Hepatocyte (in vitro differentiated cells): ENCODE measurements around the gene GINS2.

Experiments used
- EZH2 ChIP-seq: fragments of 200-600 bp; sonication (generic); IDR thresholded peaks from 2 replicates; pipeline ENCODE4 v1.6.1; 2016; ENCODE audit warnings: antibody characterized with exemption, mild to moderate bottlenecking, borderline replicate concordance
- EZH2phosphoT487 ChIP-seq: fragments of 200-600 bp; sonication (generic); IDR thresholded peaks from one replicate; pipeline ENCODE4 v1.6.1; 2018; ENCODE audit warnings: antibody characterized with exemption, mild to moderate bottlenecking, low read depth, moderate library complexity; ENCODE audit not compliant: unreplicated experiment, severe bottlenecking
- TF ChIP-seq, protein P1 (sequence below): fragments of 200-600 bp; sonication (generic); IDR thresholded peaks from 2 replicates; pipeline ENCODE4 v1.5.1; 2016; ENCODE audit warnings: antibody characterized with exemption, mild to moderate bottlenecking; ENCODE audit not compliant: poor library complexity

DNA sequence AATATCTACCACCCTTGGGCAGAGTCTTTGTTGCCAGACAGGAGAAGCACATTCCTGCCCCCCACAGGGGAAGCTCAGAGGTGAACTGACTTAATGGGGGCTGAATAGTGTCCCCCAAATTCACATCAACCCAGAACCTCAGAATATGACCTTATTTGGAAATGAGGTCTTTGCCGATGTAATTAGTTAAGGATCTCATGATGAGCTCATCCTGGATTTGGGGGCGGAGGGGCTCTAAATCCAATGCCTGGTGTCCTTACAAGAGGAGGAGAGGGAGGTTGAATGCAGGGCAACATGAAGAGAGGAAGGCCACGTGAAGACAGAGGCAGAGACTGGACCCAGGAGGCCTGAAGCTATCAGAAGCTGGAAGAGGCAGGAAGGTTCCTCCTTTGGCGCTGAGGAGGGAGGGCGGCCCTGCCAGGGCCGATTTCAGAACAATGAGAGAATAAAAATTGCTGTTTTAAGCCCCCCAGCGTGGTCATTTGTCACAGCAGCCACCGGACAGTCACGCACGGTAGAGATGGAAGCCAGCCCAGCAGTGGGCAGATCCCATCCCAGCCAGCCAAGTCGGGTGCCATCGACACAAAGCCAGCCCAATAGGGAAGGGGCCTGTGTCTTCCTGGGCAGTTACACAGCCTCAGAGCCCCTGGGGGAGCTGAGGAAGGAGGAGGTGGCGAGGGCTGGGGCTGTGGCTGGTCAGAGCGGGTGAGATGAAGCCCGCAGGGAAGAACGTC, 40.9 kb upstream of the GINS2 start:
- TF ChIP-seq, protein P1, sequence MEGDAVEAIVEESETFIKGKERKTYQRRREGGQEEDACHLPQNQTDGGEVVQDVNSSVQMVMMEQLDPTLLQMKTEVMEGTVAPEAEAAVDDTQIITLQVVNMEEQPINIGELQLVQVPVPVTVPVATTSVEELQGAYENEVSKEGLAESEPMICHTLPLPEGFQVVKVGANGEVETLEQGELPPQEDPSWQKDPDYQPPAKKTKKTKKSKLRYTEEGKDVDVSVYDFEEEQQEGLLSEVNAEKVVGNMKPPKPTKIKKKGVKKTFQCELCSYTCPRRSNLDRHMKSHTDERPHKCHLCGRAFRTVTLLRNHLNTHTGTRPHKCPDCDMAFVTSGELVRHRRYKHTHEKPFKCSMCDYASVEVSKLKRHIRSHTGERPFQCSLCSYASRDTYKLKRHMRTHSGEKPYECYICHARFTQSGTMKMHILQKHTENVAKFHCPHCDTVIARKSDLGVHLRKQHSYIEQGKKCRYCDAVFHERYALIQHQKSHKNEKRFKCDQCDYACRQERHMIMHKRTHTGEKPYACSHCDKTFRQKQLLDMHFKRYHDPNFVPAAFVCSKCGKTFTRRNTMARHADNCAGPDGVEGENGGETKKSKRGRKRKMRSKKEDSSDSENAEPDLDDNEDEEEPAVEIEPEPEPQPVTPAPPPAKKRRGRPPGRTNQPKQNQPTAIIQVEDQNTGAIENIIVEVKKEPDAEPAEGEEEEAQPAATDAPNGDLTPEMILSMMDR: no peak
- TF ChIP-seq EZH2 (no peak), EZH2phosphoT487 (no peak)
